KBM-7 (cell line): ENCODE results near the gene CNDP1.

Experiments
- DNase-seq: peaks from one replicate; pipeline ENCODE4 v3.0.0-alpha.2; 2015
- in situ Hi-C: fragments of 300-500 bp; cut with MboI; formaldehyde crosslinking; loops from 2 replicates; pipeline ENCODE4 v1.14.3; 2020; ENCODE audit warnings: low sequenced_read_pairs, low pct_unique_long_range_greater_than_20kb, mixed read lengths

The CNDP1 gene

GRCh38 chr18:74604774-74605173, 70.5 kb downstream of the CNDP1 start:
- in situ Hi-C loops, result no loop called here
- no peak for DNase-seq

GRCh38 chr18:74608681-74609080, 74.4 kb downstream of the CNDP1 start:
- no peak for DNase-seq
- in situ Hi-C loops, result no loop called here

GRCh38 chr18:74609535-74609934, 75.2 kb downstream of the CNDP1 start:
- DNase-seq, result no peak
- in situ Hi-C loops, result no loop called here

- no peak for DNase-seq
- in situ Hi-C loops, result no loop called here
Observed at GRCh38 chr18:74610051-74610615, 75.8 kb downstream of the CNDP1 start.

GRCh38 chr18:74610860-74611259, 76.6 kb downstream of the CNDP1 start:
- no peak for DNase-seq
- in situ Hi-C loops, result no loop called here

GRCh38 chr18:74611765-74612164, 77.5 kb downstream of the CNDP1 start:
- in situ Hi-C loops, result no loop called here
- DNase-seq, result no peak

GRCh38 chr18:74613381-74613780, 79.1 kb downstream of the CNDP1 start:
- in situ Hi-C loops, result no loop called here
- DNase-seq, result no peak

- DNase-seq, result no peak
- in situ Hi-C loops, result no loop called here
Observed at GRCh38 chr18:74616494-74616893, 82.2 kb downstream of the CNDP1 start.

- no peak for DNase-seq
- in situ Hi-C loops, result no loop called here
Observed at GRCh38 chr18:74617486-74617885, 83.2 kb downstream of the CNDP1 start.

- DNase-seq, result no peak
Observed at GRCh38 chr18:74622072-74622471, 87.8 kb downstream of the CNDP1 start.

GRCh38 chr18:74623047-74623816, 88.9 kb downstream of the CNDP1 start:
- in situ Hi-C loops, result no loop called here
- DNase-seq, result no peak

More at GRCh38 chr18:74622072-74622471, 87.8 kb downstream of the CNDP1 start:
- in situ Hi-C loops, result no loop called here

- in situ Hi-C loops, result no loop called here
Observed at GRCh38 chr18:74624466-74624865, 90.2 kb downstream of the CNDP1 start.

GRCh38 chr18:74625157-74625556, 90.9 kb downstream of the CNDP1 start:
- no peak for DNase-seq
- in situ Hi-C loops, result no loop called here

More at GRCh38 chr18:74624466-74624865, 90.2 kb downstream of the CNDP1 start:
- no peak for DNase-seq

- in situ Hi-C loops, result no loop called here
- no peak for DNase-seq
Observed at GRCh38 chr18:74626049-74626874, 92.0 kb downstream of the CNDP1 start.

- no peak for DNase-seq
- in situ Hi-C loops, result no loop called here
Observed at GRCh38 chr18:74630804-74631203, 96.5 kb downstream of the CNDP1 start.

- in situ Hi-C loops, result no loop called here
- no peak for DNase-seq
Observed at GRCh38 chr18:74631212-74631611, 96.9 kb downstream of the CNDP1 start.

GRCh38 chr18:74631623-74632350, 97.5 kb downstream of the CNDP1 start:
- in situ Hi-C loops, result no loop called here
- DNase-seq, result peak; percentile 56

GRCh38 chr18:74632351-74632679, 98.0 kb downstream of the CNDP1 start:
- no peak for DNase-seq
- in situ Hi-C loops, result no loop called here

GRCh38 chr18:74632856-74633255, 98.6 kb downstream of the CNDP1 start:
- in situ Hi-C loops, result no loop called here
- DNase-seq, result no peak
